Ovary (tissue), 9 donors: ENCODE measurements around the gene PTHLH. TPM values are rescaled to one million over a fixed set of nuclear protein-coding genes. Genes with fewer than 3 reads are reported as not detected.

Source experiments
- DNase-seq, 5 donors: peaks; one replicate each; pipeline ENCODE4 v3.0.0-alpha.2; 2019 to 2020
- H3K27ac ChIP-seq, 2 donors: fragments of 200-600 bp; one replicate each; pipeline versions ENCODE4 v1.5.1 to v1.8.0; 2019 to 2022
- H3K27me3 ChIP-seq: fragments of 200-600 bp; one replicate; pipeline ENCODE4 v1.8.0; 2022
- H3K36me3 ChIP-seq: fragments of 200-600 bp; sonication (generic); one replicate; pipeline ENCODE4 v1.5.1; 2019
- H3K4me1 ChIP-seq: one replicate; pipeline ENCODE4 v1.8.1; 2013; ENCODE audit warnings: mild to moderate bottlenecking, moderate library complexity; ENCODE audit not compliant: insufficient read depth
- H3K4me3 ChIP-seq: fragments of 200-600 bp; sonication (generic); one replicate; pipeline ENCODE4 v1.5.1; 2017
- H3K9me3 ChIP-seq, 2 donors: fragments of 200-600 bp in 1 of 2; sonication (generic) in 1 of 2; one replicate each; pipeline versions ENCODE4 v1.5.1 to v1.8.1; 2013 to 2019; ENCODE audit warnings: mild to moderate bottlenecking in 1 of 2, moderate library complexity in 1 of 2
- CTCF ChIP-seq, 3 donors: fragments of 450-650 bp in 2 of 3; fragments of 200-600 bp in 1 of 3; IDR thresholded peaks; one replicate each; pipeline versions ENCODE4 v1.5.1 to v1.8.0; 2016 to 2022; ENCODE audit warnings: antibody characterized with exemption in 3 of 3, mild to moderate bottlenecking in 1 of 3
- EP300 ChIP-seq: sonication (generic); formaldehyde crosslinking; IDR thresholded peaks from one replicate; pipeline ENCODE4 v1.6.1; 2017; ENCODE audit warnings: antibody characterized with exemption
- POLR2A ChIP-seq: fragments of 450-650 bp; IDR thresholded peaks from one replicate; pipeline ENCODE4 v1.6.1; 2017; ENCODE audit warnings: antibody characterized with exemption, mild to moderate bottlenecking, moderate library complexity
- WGBS, 3 donors: extraction: QIAGEN DNeasy Blood & Tissue Kit in 1 of 3; methylation state at CpG; one replicate each; pipeline versions ENCODE4 v1.1.5 to v1.1.7; 2013 to 2017; 5-methylcytosine and 5-hydroxymethylcytosine counted together
- intact Hi-C, 4 donors: fragments of 100-400 bp; cut with DNase I; formaldehyde crosslinking; loops; one replicate each; pipeline versions ENCODE4 v1.11.0 to v1.15.1; 2022 to 2023
- polyA plus RNA-seq, 2 donors: library from polyadenylated mRNA; stranded (reverse); fragments of 200-250 nt in 1 of 2; fragments of 350-450 nt in 1 of 2; fragmentation: Illumina TruSeq in 1 of 2; extraction: RNeasy Lipid Tissue Mini Kit (QIAGEN cat#74804) in 1 of 2; gene quantifications; one replicate each; pipeline ENCODE4 v1.2.3, GENCODE V29; 2013 to 2014
- total RNA-seq, 7 donors: library from RNA; depleted of rRNA in 2 of 7; stranded (reverse); fragments of >200 nt in 2 of 7; fragmentation: NEBNext Ultra II Directional in 3 of 7; extraction: Animal tissue kit (Norgen Biotek cat#: 25700) in 3 of 7; gene quantifications; one replicate each; pipeline versions ENCODE4 v1.1.0 to v1.2.4, GENCODE V29; 2016 to 2023
- donor health status: DM: no; HTN: no; CAD: no; lungs with moderate emphysema.
- donor health status: DM: no; HTN: no; CAD: no.
- donor health status: Bipolar disorder and iron deficiency.
- donor health status: DM: yes; HTN: yes; CAD: no.
- donor health status: DM: no; HTN: no; CAD: no.
- donor health status: DM: yes; HTN: yes; CAD: no.

The PTHLH gene
- total and polyA plus RNA-seq, 9 donors, result 0.50 to 4.3 (median 0.77) TPM

DNA sequence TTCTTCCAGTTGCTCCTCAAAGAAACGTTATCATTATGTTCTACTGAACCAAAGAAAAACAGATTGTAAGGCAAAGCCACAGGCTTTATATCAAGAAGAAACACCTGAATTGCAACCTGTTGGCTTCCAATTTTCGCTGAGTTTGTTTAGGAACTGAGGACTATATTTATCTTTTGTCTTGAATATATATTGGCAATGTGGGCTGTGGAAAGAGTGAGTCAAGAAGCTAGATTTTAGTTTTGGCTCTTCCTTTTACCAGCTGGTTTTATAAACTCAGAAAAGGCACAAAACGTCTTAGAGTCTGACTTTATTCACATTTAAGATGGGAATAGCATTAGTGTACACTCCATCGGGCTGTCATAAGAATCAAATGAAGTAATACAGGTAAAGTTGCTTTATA is 10.4 kb upstream of the PTHLH start:
- Histone ChIP-seq H3K27me3 (no peaks in the 10 kb centered on the region), H3K4me3 (no peak overlapping the region), H3K9me3 (no peaks in the 10 kb centered on the region), H3K27ac (no peak overlapping the region), H3K4me1 (no peaks in the 10 kb centered on the region), H3K36me3 (no peaks in the 10 kb centered on the region)
- WGBS, 3 donors, result 46 to 56% (median 50%) methylated on average over 4 of the region's 4 CpGs
- intact Hi-C loops, result no loop called here
- TF ChIP-seq POLR2A, result no peak
- TF ChIP-seq EP300, result no peak
- TF ChIP-seq CTCF (IDR thresholded peaks at IDR 0.05), result no peak
- DNase-seq, result no peak

- H3K36me3 ChIP-seq, result no peaks in the 10 kb centered on the region
- H3K4me3 ChIP-seq, result no peak overlapping the region
- no peaks in the 10 kb centered on the region for H3K27me3 ChIP-seq
- DNase-seq, result no peak
- H3K27ac ChIP-seq, result no peak overlapping the region
- TF ChIP-seq CTCF (IDR thresholded peaks at IDR 0.05) (no peak), EP300 (no peak), POLR2A (no peak)
- 15 to 28% (median 21%) methylated on average over 2 of the region's 2 CpGs for WGBS, 3 donors
- H3K4me1 ChIP-seq, result no peaks in the 10 kb centered on the region
- no peaks in the 10 kb centered on the region for H3K9me3 ChIP-seq
- intact Hi-C loops, result no loop called here
Measured at GRCh38 chr12:27982385-27982784, 9.9 kb upstream of the PTHLH start.

DNA sequence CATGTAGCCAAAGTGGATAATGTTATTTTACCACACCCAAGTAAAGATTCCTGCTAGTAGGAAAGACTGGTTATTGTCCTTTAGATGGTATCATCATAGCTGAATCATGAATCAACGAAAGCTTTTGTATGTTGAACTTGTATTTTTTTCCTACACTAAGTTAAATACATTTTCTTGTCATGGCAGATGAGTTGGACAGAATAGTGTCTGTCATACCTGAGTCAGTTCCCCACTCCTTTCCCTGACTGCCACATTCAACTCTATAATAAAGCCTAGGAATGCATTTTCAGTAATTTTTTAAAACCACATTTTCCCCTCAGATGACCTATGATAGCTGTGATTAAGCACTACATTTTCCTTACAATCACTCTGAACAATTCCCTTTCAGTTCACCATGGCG is 9.3 kb upstream of the PTHLH start:
- no peak overlapping the region for H3K27ac ChIP-seq
- 71 to 74% (median 72%) methylated on average over 2 of the region's 2 CpGs for WGBS, 3 donors
- TF ChIP-seq POLR2A (no peak), CTCF (IDR thresholded peaks at IDR 0.05) (no peak), EP300 (no peak)
- intact Hi-C loops, result no loop called here
- H3K4me3 ChIP-seq, result no peak overlapping the region
- no peaks in the 10 kb centered on the region for H3K27me3 ChIP-seq
- no peaks in the 10 kb centered on the region for H3K4me1 ChIP-seq
- no peak for DNase-seq
- no peaks in the 10 kb centered on the region for H3K9me3 ChIP-seq
- no peaks in the 10 kb centered on the region for H3K36me3 ChIP-seq

DNA sequence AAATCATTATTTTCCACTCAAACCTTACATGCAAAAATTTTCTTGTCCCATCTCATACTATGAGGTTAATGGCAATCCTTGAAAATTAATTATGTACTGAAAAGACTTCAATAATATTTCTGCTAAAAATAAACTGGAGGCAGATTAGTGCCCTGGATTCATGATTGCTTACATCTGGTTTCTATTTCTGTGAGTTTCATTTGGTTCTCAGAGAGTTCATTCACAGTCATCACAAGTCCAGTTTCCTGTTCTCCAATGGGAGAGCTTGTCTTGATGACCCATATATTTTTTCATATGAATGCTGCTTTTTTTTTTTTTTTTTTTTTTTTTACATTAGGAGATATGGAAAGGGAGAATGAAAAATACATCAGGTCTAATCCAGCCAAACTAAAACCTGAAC is 6.6 kb upstream of the PTHLH start:
- Histone ChIP-seq H3K4me3 (no peak overlapping the region), H3K9me3 (no peaks in the 10 kb centered on the region), H3K36me3 (no peaks in the 10 kb centered on the region), H3K27me3 (no peaks in the 10 kb centered on the region), H3K27ac (no peak overlapping the region), H3K4me1 (no peaks in the 10 kb centered on the region)
- intact Hi-C loops, result no loop called here
- DNase-seq, result no peak
- TF ChIP-seq EP300 (no peak), CTCF (IDR thresholded peaks at IDR 0.05) (no peak), POLR2A (no peak)
